ENCODE results near the gene MYL6B.

DNA sequence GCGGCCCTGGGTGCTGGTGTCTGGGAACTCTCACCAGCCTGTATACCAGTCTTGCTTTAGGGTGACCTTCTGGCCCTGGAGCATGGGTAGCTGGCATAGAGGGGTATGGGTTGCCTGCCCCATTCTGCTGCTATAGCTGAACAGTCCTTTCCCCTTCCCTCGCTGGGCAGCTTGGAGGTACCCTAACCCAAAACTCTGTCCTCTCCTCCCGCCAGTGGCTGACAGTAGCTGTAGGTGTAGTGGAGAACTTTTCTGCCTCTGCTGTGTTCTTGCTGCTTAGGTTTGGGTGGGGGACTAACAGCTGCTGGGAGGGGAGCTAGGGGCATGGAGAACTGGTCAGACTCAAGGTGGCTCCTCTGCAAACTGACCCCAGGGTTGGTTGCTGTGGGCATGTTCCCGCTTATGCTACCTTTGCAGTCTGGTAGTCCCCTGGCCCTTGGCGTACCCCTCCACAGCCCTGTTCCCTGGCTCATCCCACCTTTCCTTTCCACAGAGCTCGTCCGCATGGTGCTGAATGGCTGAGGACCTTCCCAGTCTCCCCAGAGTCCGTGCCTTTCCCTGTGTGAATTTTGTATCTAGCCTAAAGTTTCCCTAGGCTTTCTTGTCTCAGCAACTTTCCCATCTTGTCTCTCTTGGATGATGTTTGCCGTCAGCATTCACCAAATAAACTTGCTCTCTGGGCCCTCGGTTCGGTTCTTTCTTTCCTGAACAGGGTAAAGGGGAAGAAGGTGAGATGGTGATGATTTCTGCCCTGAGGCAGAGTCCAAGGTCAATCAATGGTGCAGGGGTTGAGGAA is 8.7 kb downstream of the MYL6B start:
- TF ChIP-seq CTCF (IDR thresholded peaks at IDR 0.05) (no peak), POLR2A (IDR thresholded peaks at IDR 0.05) (peak in 1 of 2 donors; percentile 2), POLR2AphosphoS5 (IDR thresholded peaks at IDR 0.05) (no peak), EP300 (IDR thresholded peaks at IDR 0.05) (no peak)
